ENCODE results near the gene IGF1R.

DNA sequence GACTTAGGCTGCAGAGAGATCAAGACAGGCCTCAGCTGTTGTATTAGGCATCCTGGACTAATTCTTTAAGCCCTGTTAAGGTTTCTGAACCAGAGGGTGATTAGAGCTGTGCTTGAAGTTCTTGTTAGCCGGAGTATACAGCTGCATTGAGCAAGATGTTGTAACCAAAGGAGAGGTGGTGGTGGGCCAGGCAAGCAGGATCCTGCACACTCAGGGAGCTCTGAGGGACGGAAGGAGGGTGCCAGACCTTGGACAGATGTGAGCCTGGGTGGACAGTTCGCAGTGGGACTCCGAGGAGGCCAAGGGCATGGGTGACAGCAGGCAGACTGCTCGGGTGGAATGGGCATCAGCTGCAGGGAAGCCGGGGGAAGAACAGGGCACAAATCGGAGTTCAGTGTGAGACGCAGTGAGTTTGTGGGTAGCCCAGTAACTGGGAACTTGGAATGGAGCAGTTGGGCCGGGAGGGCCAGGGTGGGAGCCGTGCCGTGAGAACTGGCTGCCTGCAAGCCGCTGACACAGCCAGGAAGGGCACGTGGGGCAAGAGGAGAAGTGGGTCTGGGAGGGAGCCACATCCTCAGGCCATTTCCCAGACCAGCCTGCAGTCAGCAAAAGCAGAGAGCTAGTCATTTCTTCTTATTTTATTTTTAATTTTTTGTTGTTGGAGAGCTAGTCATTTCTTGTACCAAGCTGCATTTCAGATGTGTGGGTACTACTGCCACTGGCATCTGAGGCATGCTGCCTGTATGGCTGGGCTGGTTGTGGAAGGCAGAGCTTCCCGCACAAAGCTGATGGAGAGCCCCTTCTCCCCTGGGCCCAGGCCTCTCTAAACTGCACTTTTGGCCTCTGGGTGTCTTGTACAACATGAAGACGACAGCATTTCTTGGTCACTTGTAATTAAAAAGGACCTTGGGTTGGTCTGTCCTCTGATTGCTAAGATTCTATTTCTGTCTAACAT, 298.2 kb downstream of the IGF1R start:
- TF ChIP-seq, protein P1, sequence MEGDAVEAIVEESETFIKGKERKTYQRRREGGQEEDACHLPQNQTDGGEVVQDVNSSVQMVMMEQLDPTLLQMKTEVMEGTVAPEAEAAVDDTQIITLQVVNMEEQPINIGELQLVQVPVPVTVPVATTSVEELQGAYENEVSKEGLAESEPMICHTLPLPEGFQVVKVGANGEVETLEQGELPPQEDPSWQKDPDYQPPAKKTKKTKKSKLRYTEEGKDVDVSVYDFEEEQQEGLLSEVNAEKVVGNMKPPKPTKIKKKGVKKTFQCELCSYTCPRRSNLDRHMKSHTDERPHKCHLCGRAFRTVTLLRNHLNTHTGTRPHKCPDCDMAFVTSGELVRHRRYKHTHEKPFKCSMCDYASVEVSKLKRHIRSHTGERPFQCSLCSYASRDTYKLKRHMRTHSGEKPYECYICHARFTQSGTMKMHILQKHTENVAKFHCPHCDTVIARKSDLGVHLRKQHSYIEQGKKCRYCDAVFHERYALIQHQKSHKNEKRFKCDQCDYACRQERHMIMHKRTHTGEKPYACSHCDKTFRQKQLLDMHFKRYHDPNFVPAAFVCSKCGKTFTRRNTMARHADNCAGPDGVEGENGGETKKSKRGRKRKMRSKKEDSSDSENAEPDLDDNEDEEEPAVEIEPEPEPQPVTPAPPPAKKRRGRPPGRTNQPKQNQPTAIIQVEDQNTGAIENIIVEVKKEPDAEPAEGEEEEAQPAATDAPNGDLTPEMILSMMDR (conservative IDR thresholded peaks at IDR 0.05) = no peak
- TF ChIP-seq EZH2 (IDR thresholded peaks at IDR 0.05; ENCODE audit: low read depth) = no peak
